Activated naive CD4-positive, alpha-beta T cell treated with anti-CD3 and anti-CD28 coated beads, Interleukin-2, amount 10 ng/mL, durations not matched to agents 7 days and 5 days (primary cell): Measurements from ENCODE around the gene CAMKK1.
A peak's percentile ranks its signal among the peaks of the same experiment; 100 is the strongest.

Experiments
- CTCF ChIA-PET: fragments of 350-600 bp; sonication (Branson Sonifier 250); formaldehyde crosslinking; loops from one replicate; lab custom pipeline; 2021; ENCODE audit warnings: antibody characterized with exemption; lab: Charles Lee
- DNase-seq: peaks from one replicate; pipeline ENCODE4 v3.0.0-alpha.2; 2020
- H3K27ac Mint-ChIP-seq: one replicate; pipeline ENCODE4 v1.8.0; 2021; ENCODE audit warnings: mild to moderate bottlenecking, moderate library complexity, mixed read lengths
- H3K27me3 Mint-ChIP-seq: one replicate; pipeline ENCODE4 v1.8.0; 2021; ENCODE audit warnings: mild to moderate bottlenecking, mixed read lengths
- H3K36me3 Mint-ChIP-seq: one replicate; pipeline ENCODE4 v1.8.0; 2021; ENCODE audit warnings: mixed read lengths
- H3K4me1 Mint-ChIP-seq: one replicate; pipeline ENCODE4 v1.8.0; 2021; ENCODE audit warnings: mixed read lengths
- H3K4me3 Mint-ChIP-seq: one replicate; pipeline ENCODE4 v1.8.0; 2021; ENCODE audit warnings: mild to moderate bottlenecking, moderate library complexity, mixed read lengths
- H3K9me3 Mint-ChIP-seq: one replicate; pipeline ENCODE4 v1.8.0; 2021; ENCODE audit warnings: mixed read lengths

The CAMKK1 gene

GRCh38 chr17:3893003-3893719, at the start of gene CAMKK1:
CAMKK1 (minus strand) TSS chr17:3893053; CDS start chr17:3885687, 7,366 bp downstream.
- H3K9me3 Mint-ChIP-seq = no peaks in the 10 kb centered on the region
- CTCF ChIA-PET = interaction anchor here (0.7 kb wide), 1 partner anchor 48 kb away, joined by 4 read pairs; no protein-coding TSS in a partner anchor
- peaks cover 34% of the 10 kb centered on the region for H3K4me1 Mint-ChIP-seq
- peaks cover 35% of the 10 kb centered on the region for H3K27me3 Mint-ChIP-seq
- peak within 1 kb of the TSS; percentile 80 for H3K27ac Mint-ChIP-seq
- DNase-seq = peak; percentile 92
- H3K4me3 Mint-ChIP-seq = peak within 1 kb of the TSS; percentile 83
- H3K36me3 Mint-ChIP-seq = no peaks in the 10 kb centered on the region

- Mint-ChIP-seq H3K4me3 (no peak overlapping the region), H3K9me3 (peaks cover 3% of the 10 kb centered on the region), H3K27me3 (no peaks in the 10 kb centered on the region), H3K27ac (no peak overlapping the region), H3K36me3 (peaks cover 71% of the 10 kb centered on the region), H3K4me1 (no peaks in the 10 kb centered on the region)
- DNase-seq = no peak
- CTCF ChIA-PET = no interaction called here
These were observed 48.3 kb upstream of the CAMKK1 start for GRCh38 chr17:3940965-3941698.

- Mint-ChIP-seq H3K9me3 (no peaks in the 10 kb centered on the region), H3K36me3 (peaks cover 62% of the 10 kb centered on the region), H3K27ac (peak overlapping the region; percentile 17), H3K27me3 (no peaks in the 10 kb centered on the region), H3K4me1 (no peaks in the 10 kb centered on the region), H3K4me3 (no peak overlapping the region)
- CTCF ChIA-PET = no interaction called here
- no peak for DNase-seq
These were observed 44.5 kb upstream of the CAMKK1 start for GRCh38 chr17:3937359-3937758.

GRCh38 chr17:3935825-3936355, 43.0 kb upstream of the CAMKK1 start:
- CTCF ChIA-PET = interaction anchor here (0.6 to 1.8 kb wide), 3 partner anchors 13 to 69 kb away, joined by 4 to 6 read pairs (median 4); no protein-coding TSS in a partner anchor
- Mint-ChIP-seq H3K27me3 (no peaks in the 10 kb centered on the region), H3K9me3 (no peaks in the 10 kb centered on the region), H3K27ac (no peak overlapping the region), H3K36me3 (peaks cover 59% of the 10 kb centered on the region), H3K4me1 (no peaks in the 10 kb centered on the region), H3K4me3 (no peak overlapping the region)
- DNase-seq = no peak

GRCh38 chr17:3935140-3935542, 42.3 kb upstream of the CAMKK1 start:
- H3K36me3 Mint-ChIP-seq = peaks cover 59% of the 10 kb centered on the region
- no peaks in the 10 kb centered on the region for H3K9me3 Mint-ChIP-seq
- CTCF ChIA-PET = interaction anchor here (0.6 to 1.8 kb wide), 4 partner anchors 21 to 74 kb away, joined by 3 to 6 read pairs (median 3); no protein-coding TSS in a partner anchor
- no peaks in the 10 kb centered on the region for H3K4me1 Mint-ChIP-seq
- no peaks in the 10 kb centered on the region for H3K27me3 Mint-ChIP-seq
- H3K27ac Mint-ChIP-seq = no peak overlapping the region
- H3K4me3 Mint-ChIP-seq = no peak overlapping the region
- peak; percentile 52 for DNase-seq

- no peak overlapping the region for H3K4me3 Mint-ChIP-seq
These were observed 36.9 kb upstream of the CAMKK1 start for GRCh38 chr17:3929764-3930163.

GRCh38 chr17:3929181-3929580, 36.3 kb upstream of the CAMKK1 start:
- no peaks in the 10 kb centered on the region for H3K9me3 Mint-ChIP-seq
- CTCF ChIA-PET = interaction anchor here (0.9 kb wide), 1 partner anchor 71 kb away, joined by 3 read pairs; no protein-coding TSS in a partner anchor
- H3K36me3 Mint-ChIP-seq = peaks cover 38% of the 10 kb centered on the region
- no peak overlapping the region for H3K27ac Mint-ChIP-seq
- no peak for DNase-seq
- H3K4me1 Mint-ChIP-seq = no peaks in the 10 kb centered on the region
- no peaks in the 10 kb centered on the region for H3K27me3 Mint-ChIP-seq
- no peak overlapping the region for H3K4me3 Mint-ChIP-seq

More at GRCh38 chr17:3929764-3930163, 36.9 kb upstream of the CAMKK1 start:
- peaks cover 39% of the 10 kb centered on the region for H3K36me3 Mint-ChIP-seq
- no peaks in the 10 kb centered on the region for H3K4me1 Mint-ChIP-seq
- DNase-seq = no peak
- H3K9me3 Mint-ChIP-seq = no peaks in the 10 kb centered on the region
- peak overlapping the region; percentile 33 for H3K27ac Mint-ChIP-seq
- H3K27me3 Mint-ChIP-seq = no peaks in the 10 kb centered on the region
- CTCF ChIA-PET = no interaction called here

GRCh38 chr17:3928406-3928805, 35.6 kb upstream of the CAMKK1 start:
- no peaks in the 10 kb centered on the region for H3K4me1 Mint-ChIP-seq
- H3K27ac Mint-ChIP-seq = no peak overlapping the region
- CTCF ChIA-PET = interaction anchor here (0.9 kb wide), 1 partner anchor 72 kb away, joined by 3 read pairs; no protein-coding TSS in a partner anchor
- H3K9me3 Mint-ChIP-seq = no peaks in the 10 kb centered on the region
- peaks cover 40% of the 10 kb centered on the region for H3K36me3 Mint-ChIP-seq
- no peak for DNase-seq
- H3K4me3 Mint-ChIP-seq = no peak overlapping the region
- no peaks in the 10 kb centered on the region for H3K27me3 Mint-ChIP-seq

GRCh38 chr17:3927628-3928340, 34.9 kb upstream of the CAMKK1 start:
- Mint-ChIP-seq H3K27ac (no peak overlapping the region), H3K4me3 (no peak overlapping the region), H3K27me3 (no peaks in the 10 kb centered on the region), H3K4me1 (no peaks in the 10 kb centered on the region), H3K36me3 (peaks cover 38% of the 10 kb centered on the region), H3K9me3 (no peaks in the 10 kb centered on the region)
- DNase-seq = no peak
- CTCF ChIA-PET = no interaction called here

GRCh38 chr17:3926860-3927627, 34.2 kb upstream of the CAMKK1 start:
- CTCF ChIA-PET = no interaction called here
- peaks cover 35% of the 10 kb centered on the region for H3K36me3 Mint-ChIP-seq

GRCh38 chr17:3925684-3926485, 33.0 kb upstream of the CAMKK1 start:
- Mint-ChIP-seq H3K36me3 (peaks cover 28% of the 10 kb centered on the region), H3K4me1 (no peaks in the 10 kb centered on the region), H3K27me3 (no peaks in the 10 kb centered on the region), H3K27ac (peak overlapping the region; percentile 85), H3K9me3 (no peaks in the 10 kb centered on the region), H3K4me3 (no peak overlapping the region)
- no peak for DNase-seq
- CTCF ChIA-PET = no interaction called here

More at GRCh38 chr17:3926860-3927627, 34.2 kb upstream of the CAMKK1 start:
- Mint-ChIP-seq H3K4me1 (no peaks in the 10 kb centered on the region), H3K27ac (no peak overlapping the region), H3K9me3 (no peaks in the 10 kb centered on the region), H3K27me3 (no peaks in the 10 kb centered on the region), H3K4me3 (no peak overlapping the region)
- DNase-seq = no peak

GRCh38 chr17:3924512-3925350, 31.9 kb upstream of the CAMKK1 start:
- Mint-ChIP-seq H3K36me3 (peaks cover 24% of the 10 kb centered on the region), H3K4me1 (no peaks in the 10 kb centered on the region), H3K9me3 (no peaks in the 10 kb centered on the region), H3K4me3 (no peak overlapping the region), H3K27ac (no peak overlapping the region), H3K27me3 (no peaks in the 10 kb centered on the region)
- CTCF ChIA-PET = interaction anchor here (1.1 kb wide), 1 partner anchor 11 kb away, joined by 7 read pairs; no protein-coding TSS in a partner anchor
- DNase-seq = no peak
